ENCODE results near the gene METTL14. TPM values are rescaled to one million over a fixed set of nuclear protein-coding genes. Genes with fewer than 3 reads are reported as not detected.

Gene METTL14
- polyA plus RNA-seq, 1 donor: 64.5 TPM

GRCh38 chr4:118732591-118733330, 47.6 kb downstream of the METTL14 start:
- no peak for DNase-seq

GRCh38 chr4:118734491-118735205, 49.5 kb downstream of the METTL14 start:
- no peak for DNase-seq

- DNase-seq: no peak
Observed at GRCh38 chr4:118736900-118737299, 51.7 kb downstream of the METTL14 start.

GRCh38 chr4:118738090-118738489, 52.9 kb downstream of the METTL14 start:
- DNase-seq: no peak

- DNase-seq: no peak
Observed at GRCh38 chr4:118739022-118739713, 54.0 kb downstream of the METTL14 start.

- DNase-seq: no peak
Observed at GRCh38 chr4:118740869-118741268, 55.7 kb downstream of the METTL14 start.

GRCh38 chr4:118741301-118741855, 56.2 kb downstream of the METTL14 start:
- DNase-seq: no peak

- DNase-seq: no peak
Observed at GRCh38 chr4:118742050-118742449, 56.9 kb downstream of the METTL14 start.

GRCh38 chr4:118743867-118744266, 58.7 kb downstream of the METTL14 start:
- no peak for DNase-seq

- DNase-seq: no peak
Observed at GRCh38 chr4:118745357-118745756, 60.2 kb downstream of the METTL14 start.

GRCh38 chr4:118746251-118746919, 61.2 kb downstream of the METTL14 start:
- no peak for DNase-seq

- DNase-seq: no peak
Observed at GRCh38 chr4:118749347-118749988, 64.3 kb downstream of the METTL14 start.

- no peak for DNase-seq
Observed at GRCh38 chr4:118751629-118752323, 66.6 kb downstream of the METTL14 start.

GRCh38 chr4:118752551-118752950, 67.4 kb downstream of the METTL14 start:
- no peak for DNase-seq

- no peak for DNase-seq
Observed at GRCh38 chr4:118753096-118753495, 67.9 kb downstream of the METTL14 start.

GRCh38 chr4:118753685-118754084, 68.5 kb downstream of the METTL14 start:
- DNase-seq: no peak

GRCh38 chr4:118754890-118755289, 69.7 kb downstream of the METTL14 start:
- DNase-seq: no peak

- DNase-seq: no peak
Observed at GRCh38 chr4:118755438-118756226, 70.4 kb downstream of the METTL14 start.

GRCh38 chr4:118756429-118756828, 71.2 kb downstream of the METTL14 start:
- no peak for DNase-seq

GRCh38 chr4:118756958-118757357, 71.8 kb downstream of the METTL14 start:
- DNase-seq: no peak
